ENCODE data around the gene DYRK2. TPM values are rescaled to one million over a fixed set of nuclear protein-coding genes. Genes with fewer than 3 reads are reported as not detected.

The DYRK2 gene
- total RNA-seq, 4 donors from 2014 or later: 68.5 to 89.1 (median 80.6) TPM

DNA sequence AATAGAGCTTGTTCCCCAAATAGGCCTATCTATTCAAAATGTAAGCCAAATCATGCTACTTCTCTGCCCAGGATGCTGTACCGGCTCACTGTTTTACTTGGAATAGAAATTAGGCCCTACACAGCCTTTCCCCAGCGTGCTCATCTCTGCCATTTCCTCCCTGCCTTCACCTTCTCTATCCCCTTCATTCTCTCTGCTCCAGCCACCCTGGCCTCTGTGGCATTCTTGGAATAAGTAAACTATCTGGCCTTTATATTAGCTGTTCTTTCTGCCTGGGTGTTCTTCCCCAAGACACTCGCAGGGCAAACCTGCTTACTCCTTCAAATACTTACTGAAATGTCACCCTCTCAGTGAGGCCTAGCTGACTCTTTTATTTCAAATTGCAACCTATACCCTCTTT lies 30.9 kb upstream of the DYRK2 start:
- no peaks in the 10 kb centered on the region for H3K36me3 ChIP-seq
- no peak overlapping the region for H3K27ac ChIP-seq
- H3K27me3 ChIP-seq: no peaks in the 10 kb centered on the region
- no peak overlapping the region for H3K4me3 ChIP-seq
- no peaks in the 10 kb centered on the region for H3K9me3 ChIP-seq
- no peak for DNase-seq
- no peaks in the 10 kb centered on the region for H3K4me1 ChIP-seq
- TF ChIP-seq POLR2A (IDR thresholded peaks at IDR 0.05): no peak
- TF ChIP-seq, protein P1, sequence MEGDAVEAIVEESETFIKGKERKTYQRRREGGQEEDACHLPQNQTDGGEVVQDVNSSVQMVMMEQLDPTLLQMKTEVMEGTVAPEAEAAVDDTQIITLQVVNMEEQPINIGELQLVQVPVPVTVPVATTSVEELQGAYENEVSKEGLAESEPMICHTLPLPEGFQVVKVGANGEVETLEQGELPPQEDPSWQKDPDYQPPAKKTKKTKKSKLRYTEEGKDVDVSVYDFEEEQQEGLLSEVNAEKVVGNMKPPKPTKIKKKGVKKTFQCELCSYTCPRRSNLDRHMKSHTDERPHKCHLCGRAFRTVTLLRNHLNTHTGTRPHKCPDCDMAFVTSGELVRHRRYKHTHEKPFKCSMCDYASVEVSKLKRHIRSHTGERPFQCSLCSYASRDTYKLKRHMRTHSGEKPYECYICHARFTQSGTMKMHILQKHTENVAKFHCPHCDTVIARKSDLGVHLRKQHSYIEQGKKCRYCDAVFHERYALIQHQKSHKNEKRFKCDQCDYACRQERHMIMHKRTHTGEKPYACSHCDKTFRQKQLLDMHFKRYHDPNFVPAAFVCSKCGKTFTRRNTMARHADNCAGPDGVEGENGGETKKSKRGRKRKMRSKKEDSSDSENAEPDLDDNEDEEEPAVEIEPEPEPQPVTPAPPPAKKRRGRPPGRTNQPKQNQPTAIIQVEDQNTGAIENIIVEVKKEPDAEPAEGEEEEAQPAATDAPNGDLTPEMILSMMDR (IDR thresholded peaks at IDR 0.05): no peak

DNA sequence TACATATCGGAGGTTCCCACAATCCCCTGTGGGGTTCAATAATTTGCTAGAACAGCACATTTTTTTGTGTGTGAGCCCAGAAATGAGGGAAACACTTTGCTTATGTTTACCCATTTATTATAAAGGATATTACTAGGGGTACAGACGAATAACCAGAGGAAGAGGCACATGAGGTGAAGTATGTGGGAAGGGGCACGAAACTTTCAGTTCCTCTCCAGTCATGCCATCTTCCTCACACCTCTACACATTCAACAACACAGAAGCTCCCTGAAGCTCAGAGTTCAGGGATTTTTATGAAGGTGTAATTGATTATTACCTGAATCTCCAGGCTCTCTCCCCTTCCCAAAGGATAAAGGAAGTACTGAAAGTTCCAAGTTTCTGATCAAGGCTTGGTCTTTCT lies 30.2 kb upstream of the DYRK2 start:
- H3K27me3 ChIP-seq: no peaks in the 10 kb centered on the region
- TF ChIP-seq POLR2A (IDR thresholded peaks at IDR 0.05): no peak
- TF ChIP-seq, protein P1 (IDR thresholded peaks at IDR 0.05): no peak

DNA sequence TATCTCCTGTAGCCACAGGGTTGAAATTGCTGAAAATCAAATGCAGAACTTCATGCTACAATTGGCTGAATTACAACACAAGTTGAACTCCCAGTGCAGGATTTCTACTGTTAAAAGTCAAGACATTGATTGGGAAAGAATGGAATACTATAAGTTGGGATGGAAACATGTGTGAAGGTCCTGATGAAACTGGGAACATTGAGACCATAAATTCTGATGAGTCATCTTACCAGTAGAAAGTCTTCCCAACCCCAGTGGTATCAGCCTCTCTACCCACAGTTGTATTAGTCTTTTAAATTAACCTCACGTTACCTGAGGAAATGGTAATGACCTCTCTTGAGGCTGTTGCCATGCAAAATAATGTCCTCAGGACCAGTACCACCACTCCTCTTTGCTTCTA lies 27.4 kb upstream of the DYRK2 start:
- Histone ChIP-seq H3K27me3 (no peaks in the 10 kb centered on the region), H3K9me3 (no peaks in the 10 kb centered on the region), H3K4me3 (no peak overlapping the region), H3K4me1 (no peaks in the 10 kb centered on the region), H3K36me3 (no peaks in the 10 kb centered on the region), H3K27ac (no peak overlapping the region)
- DNase-seq: no peak
- TF ChIP-seq, protein P1 (IDR thresholded peaks at IDR 0.05): no peak

More for the DNA sequence above, 30.2 kb upstream of the DYRK2 start:
- no peak for DNase-seq
- Histone ChIP-seq H3K36me3 (no peaks in the 10 kb centered on the region), H3K9me3 (no peaks in the 10 kb centered on the region), H3K4me1 (no peaks in the 10 kb centered on the region), H3K4me3 (no peak overlapping the region), H3K27ac (no peak overlapping the region)

DNA sequence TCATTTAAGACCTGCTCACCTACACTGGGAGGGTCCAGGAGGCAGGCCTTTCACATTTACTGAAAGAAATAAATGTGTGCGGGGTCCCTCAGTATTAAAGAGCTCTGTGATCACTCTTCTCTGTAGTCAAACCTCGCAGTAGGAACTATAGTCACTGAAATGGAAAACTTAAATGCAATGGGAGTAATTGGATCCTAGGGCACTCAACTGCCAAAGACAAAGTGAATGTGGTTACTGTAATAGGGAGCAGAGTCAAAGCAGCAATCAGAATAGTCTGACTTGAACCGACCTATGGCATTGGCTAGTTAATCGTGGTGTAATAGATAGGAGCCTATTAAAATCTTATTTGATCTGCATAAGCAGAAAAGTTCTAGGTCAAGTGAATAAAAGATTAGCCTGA lies 26.6 kb upstream of the DYRK2 start:
- DNase-seq: no peak
- H3K27ac ChIP-seq: no peak overlapping the region
- no peaks in the 10 kb centered on the region for H3K9me3 ChIP-seq
- TF ChIP-seq, protein P1 (IDR thresholded peaks at IDR 0.05): no peak
- no peak for TF ChIP-seq POLR2A (IDR thresholded peaks at IDR 0.05)
- no peaks in the 10 kb centered on the region for H3K27me3 ChIP-seq
- no peaks in the 10 kb centered on the region for H3K36me3 ChIP-seq
- no peaks in the 10 kb centered on the region for H3K4me1 ChIP-seq
- H3K4me3 ChIP-seq: no peak overlapping the region

DNA sequence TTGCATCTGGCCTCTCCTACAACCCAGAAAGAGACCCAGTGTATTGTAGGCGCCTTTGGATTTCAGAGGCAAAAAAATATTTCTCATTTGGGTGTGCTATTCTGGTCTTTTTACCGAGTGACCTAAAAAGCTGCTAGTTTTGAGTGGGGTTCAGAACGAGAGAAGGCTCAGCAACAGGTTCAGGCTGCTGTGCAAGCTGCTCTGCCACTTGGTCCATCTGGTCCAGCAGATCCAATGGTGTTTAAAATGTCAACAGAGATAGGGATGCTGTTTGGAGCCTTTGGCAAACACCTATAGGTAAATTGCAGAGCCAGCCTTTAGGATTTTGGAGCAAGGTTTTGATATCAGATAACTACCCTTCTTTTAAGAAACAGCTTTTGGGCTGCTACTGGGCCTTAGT lies 25.3 kb upstream of the DYRK2 start:
- DNase-seq: no peak
- Histone ChIP-seq H3K27ac (no peak overlapping the region), H3K27me3 (no peaks in the 10 kb centered on the region), H3K4me1 (no peaks in the 10 kb centered on the region), H3K9me3 (no peaks in the 10 kb centered on the region), H3K36me3 (no peaks in the 10 kb centered on the region), H3K4me3 (no peak overlapping the region)
- TF ChIP-seq POLR2A (IDR thresholded peaks at IDR 0.05): no peak
- TF ChIP-seq, protein P1 (IDR thresholded peaks at IDR 0.05): no peak

DNA sequence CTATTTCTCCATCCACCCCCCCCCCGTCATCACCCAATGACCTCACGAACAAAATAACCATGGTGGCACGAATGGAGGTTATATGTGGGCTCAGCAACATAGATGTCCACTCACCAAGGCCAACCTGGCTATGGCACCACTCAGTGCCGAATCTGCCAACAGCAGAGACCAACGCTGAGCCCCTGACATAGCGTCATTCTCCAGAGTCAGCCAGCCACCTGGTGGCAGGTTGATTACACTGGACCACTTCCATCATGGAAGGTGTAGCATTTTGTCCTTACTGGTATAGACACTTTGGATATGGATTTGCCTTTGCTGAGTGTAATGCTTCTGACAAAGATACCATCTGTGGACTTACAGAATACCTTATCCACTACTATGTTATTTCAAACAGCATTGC lies 24.2 kb upstream of the DYRK2 start:
- Histone ChIP-seq H3K4me3 (no peak overlapping the region), H3K36me3 (no peaks in the 10 kb centered on the region), H3K4me1 (no peaks in the 10 kb centered on the region), H3K27ac (no peak overlapping the region), H3K27me3 (no peaks in the 10 kb centered on the region), H3K9me3 (no peaks in the 10 kb centered on the region)
- DNase-seq: no peak
- TF ChIP-seq, protein P1 (IDR thresholded peaks at IDR 0.05): no peak
- no peak for TF ChIP-seq POLR2A (IDR thresholded peaks at IDR 0.05)
